H1 (cell line): ENCODE results near the gene PLEKHO1.

Source experiments
- CTCF ChIP-seq, 3 experiments: IDR thresholded peaks; 1 replicate in 2 of 3; 2 replicates in 1 of 3; pipeline versions ENCODE4 v1.5.1 to v1.6.1; 2011; ENCODE audit warnings: low read length in 3 of 3, mild to moderate bottlenecking in 3 of 3, inconsistent platforms in 2 of 3, low read depth in 1 of 3, moderate library complexity in 1 of 3; ENCODE audit not compliant: insufficient read depth in 1 of 3; ENCODE audit errors: control extremely low read depth in 1 of 3
- EGR1 ChIP-seq: IDR thresholded peaks from 2 replicates; pipeline ENCODE4 v1.6.1; 2011; ENCODE audit warnings: low read depth, low read length, borderline replicate concordance
- GABPA ChIP-seq: IDR thresholded peaks from 2 replicates; pipeline ENCODE4 v1.6.1; 2011; ENCODE audit warnings: mild to moderate bottlenecking, low read length, moderate library complexity, borderline replicate concordance; ENCODE audit not compliant: insufficient read depth
- JUN ChIP-seq: IDR thresholded peaks from 2 replicates; pipeline ENCODE4 v1.6.1; 2011; ENCODE audit warnings: low read depth, mild to moderate bottlenecking, improper control_type of control experiment, low read length
- MAX ChIP-seq: IDR thresholded peaks from 2 replicates; pipeline ENCODE4 v1.6.1; 2012; ENCODE audit warnings: inconsistent platforms
- NRF1 ChIP-seq: IDR thresholded peaks from 2 replicates; pipeline ENCODE4 v1.6.1; 2011; ENCODE audit warnings: mild to moderate bottlenecking, low read depth, low read length, improper control_type of control experiment
- POLR2AphosphoS5 ChIP-seq: IDR thresholded peaks from 2 replicates; pipeline ENCODE4 v1.6.1; 2011; ENCODE audit warnings: low read depth, low read length
- RAD21 ChIP-seq, 2 experiments: IDR thresholded peaks in 1 of 2; conservative IDR thresholded peaks in 1 of 2; 2 replicates each; pipeline ENCODE4 v1.6.1; 2011; ENCODE audit warnings: low read depth in 2 of 2, low read length in 2 of 2, improper control_type of control experiment in 1 of 2, inconsistent platforms in 1 of 2, mild to moderate bottlenecking in 1 of 2, moderate library complexity in 1 of 2
- RFX5 ChIP-seq: IDR thresholded peaks from 2 replicates; pipeline ENCODE4 v1.6.1; 2011; ENCODE audit warnings: low read depth, low read length, improper control_type of control experiment, borderline replicate concordance
- RNF2 ChIP-seq: fragments of 200-900, 300-1000 bp; sonication (generic); IDR thresholded peaks from 2 replicates; pipeline ENCODE4 v1.7.1; 2016; ENCODE audit warnings: borderline replicate concordance, low read depth, mild to moderate bottlenecking, antibody characterized with exemption, low read length; ENCODE audit not compliant: poor library complexity, severe bottlenecking; ENCODE audit errors: missing control alignments
- RXRA ChIP-seq: IDR thresholded peaks from 2 replicates; pipeline ENCODE4 v1.6.1; 2011; ENCODE audit warnings: low read depth, mild to moderate bottlenecking, low read length, moderate library complexity; ENCODE audit not compliant: insufficient read depth
- SP1 ChIP-seq: IDR thresholded peaks from 2 replicates; pipeline ENCODE4 v1.6.1; 2011; ENCODE audit warnings: low read depth, low read length
- TBP ChIP-seq: IDR thresholded peaks from 2 replicates; pipeline ENCODE4 v1.6.1; 2011; ENCODE audit warnings: low read depth, low read length, improper control_type of control experiment
- TCF12 ChIP-seq: IDR thresholded peaks from 2 replicates; pipeline ENCODE4 v1.6.1; 2011; ENCODE audit warnings: low read depth, mild to moderate bottlenecking, low read length

GRCh38 chr1:150185481-150185880 is 35.8 kb downstream of the PLEKHO1 start:
- TF ChIP-seq TCF12 = no peak
- no peak for TF ChIP-seq CTCF (IDR thresholded peaks at IDR 0.05; ENCODE audit: control extremely low read depth in 1 of 3, insufficient read depth in 1 of 3, low read depth in 1 of 3, low read length in 3 of 3)
- TF ChIP-seq NRF1 = no peak
- TF ChIP-seq TBP = no peak
- no peak for TF ChIP-seq MAX
- TF ChIP-seq RAD21 (IDR thresholded peaks at IDR 0.05 in 1 of 2, conservative IDR thresholded peaks at IDR 0.05 in 1 of 2; ENCODE audit: low read depth in 2 of 2, low read length in 2 of 2) = no peak
- TF ChIP-seq EGR1 = no peak
- TF ChIP-seq RFX5 = no peak
- TF ChIP-seq POLR2AphosphoS5 = no peak
- TF ChIP-seq RNF2 = no peak
- no peak for TF ChIP-seq GABPA
- no peak for TF ChIP-seq RXRA
- no peak for TF ChIP-seq SP1
- TF ChIP-seq JUN = no peak
